Vagina (tissue), 2 donors: ENCODE measurements around the gene SELENOW. TPM values are rescaled to one million over a fixed set of nuclear protein-coding genes. Genes with fewer than 3 reads are reported as not detected.

ENCODE experiments used
- DNase-seq, 2 donors: peaks; one replicate each; pipeline ENCODE4 v3.0.0-alpha.2; 2017; ENCODE audit errors: extremely low spot score in 2 of 2
- H3K27ac ChIP-seq: fragments of 200-600 bp; sonication (generic); one replicate; pipeline ENCODE4 v1.5.1; 2019
- H3K27me3 ChIP-seq: fragments of 200-600 bp; sonication (generic); one replicate; pipeline ENCODE4 v1.5.1; 2019
- H3K36me3 ChIP-seq, 2 donors: fragments of 200-600 bp; sonication (generic); one replicate each; pipeline ENCODE4 v1.5.1; 2017 to 2019
- H3K4me1 ChIP-seq: fragments of 200-600 bp; sonication (generic); one replicate; pipeline ENCODE4 v1.5.1; 2019
- H3K4me3 ChIP-seq, 2 donors: fragments of 200-600 bp; sonication (generic); 1 replicate in 1 of 2; 2 replicates in 1 of 2; pipeline ENCODE4 v1.5.1; 2016 to 2019
- H3K9me3 ChIP-seq: fragments of 200-600 bp; sonication (generic); one replicate; pipeline ENCODE4 v1.5.1; 2019
- CTCF ChIP-seq, 3 experiments: fragments of 450-650 bp in 2 of 3; fragments of 200-600 bp in 1 of 3; sonication (generic) in 1 of 3; IDR thresholded peaks; one replicate each; pipeline ENCODE4 v1.5.1; 2017 to 2019; ENCODE audit warnings: antibody characterized with exemption in 3 of 3, mild to moderate bottlenecking in 2 of 3, moderate library complexity in 2 of 3
- POLR2A ChIP-seq, 2 donors: fragments of 450-650 bp; IDR thresholded peaks; one replicate each; pipeline ENCODE4 v1.6.1; 2017; ENCODE audit warnings: antibody characterized with exemption in 2 of 2, mild to moderate bottlenecking in 2 of 2, moderate library complexity in 2 of 2
- POLR2AphosphoS5 ChIP-seq, 2 donors: sonication (generic); formaldehyde crosslinking; IDR thresholded peaks; one replicate each; pipeline ENCODE4 v1.9.0; 2017; ENCODE audit warnings: antibody characterized with exemption in 2 of 2, mild to moderate bottlenecking in 2 of 2, low read depth in 1 of 2; ENCODE audit not compliant: insufficient read depth in 1 of 2
- intact Hi-C: fragments of 100-400 bp; cut with DNase I; formaldehyde crosslinking; loops from one replicate; pipeline ENCODE4 v1.15.1; 2023
- small RNA-seq: library from RNA; depleted of rRNA; stranded (forward); fragments of <200 nt; gene quantifications from one replicate; pipeline ENCODE3, GENCODE V24; 2016
- total RNA-seq: library from RNA; depleted of rRNA; stranded (reverse); fragments of >200 nt; gene quantifications from one replicate; pipeline ENCODE4 v1.2.3, GENCODE V29; 2016

The SELENOW gene
- total RNA-seq, 1 donor from 2014 or later, result 442 TPM

GRCh38 chr19:47821460-47822020 is 43.0 kb downstream of the SELENOW start, which contains the start of gene CRX:
Gene CRX (plus strand): TSS chr19:47821937. CDS start chr19:47834444, 12,507 bp downstream.
- Histone ChIP-seq H3K27ac (no peak within 1 kb of the TSS), H3K27me3 (no peaks in the 10 kb centered on the region), H3K36me3 (no peaks in the 10 kb centered on the region), H3K4me3 (no peak within 1 kb of the TSS), H3K4me1 (no peaks in the 10 kb centered on the region), H3K9me3 (no peaks in the 10 kb centered on the region)
- no peak for TF ChIP-seq CTCF (IDR thresholded peaks at IDR 0.05)
- no peak for TF ChIP-seq POLR2AphosphoS5 (IDR thresholded peaks at IDR 0.05; ENCODE audit: insufficient read depth in 1 of 2, low read depth in 1 of 2)
- no peak for TF ChIP-seq POLR2A (IDR thresholded peaks at IDR 0.05)
- DNase-seq, result no peak
- intact Hi-C loops, result loop anchor here (1.0 kb wide), 1 partner anchor 42 kb away; no protein-coding TSS in a partner anchor

- Histone ChIP-seq H3K4me1 (no peaks in the 10 kb centered on the region), H3K4me3 (no peak overlapping the region), H3K36me3 (no peaks in the 10 kb centered on the region), H3K9me3 (no peaks in the 10 kb centered on the region), H3K27ac (no peak overlapping the region), H3K27me3 (no peaks in the 10 kb centered on the region)
- intact Hi-C loops, result no loop called here
- DNase-seq, result no peak
- TF ChIP-seq POLR2A (IDR thresholded peaks at IDR 0.05) (no peak), CTCF (IDR thresholded peaks at IDR 0.05) (no peak), POLR2AphosphoS5 (IDR thresholded peaks at IDR 0.05; ENCODE audit: insufficient read depth in 1 of 2, low read depth in 1 of 2) (no peak)
These were observed 45.9 kb downstream of the SELENOW start for GRCh38 chr19:47824396-47824795.

GRCh38 chr19:47826800-47827199 is 48.3 kb downstream of the SELENOW start:
- TF ChIP-seq POLR2AphosphoS5 (IDR thresholded peaks at IDR 0.05; ENCODE audit: insufficient read depth in 1 of 2, low read depth in 1 of 2), result no peak
- TF ChIP-seq POLR2A (IDR thresholded peaks at IDR 0.05), result no peak
- no peak overlapping the region for H3K27ac ChIP-seq
- no peaks in the 10 kb centered on the region for H3K36me3 ChIP-seq
- H3K4me3 ChIP-seq, result no peak overlapping the region
- no peak for DNase-seq
- H3K9me3 ChIP-seq, result no peaks in the 10 kb centered on the region
- intact Hi-C loops, result no loop called here
- no peaks in the 10 kb centered on the region for H3K27me3 ChIP-seq
- no peaks in the 10 kb centered on the region for H3K4me1 ChIP-seq

GRCh38 chr19:47832723-47833122 is 54.2 kb downstream of the SELENOW start:
- H3K9me3 ChIP-seq, result no peaks in the 10 kb centered on the region
- no peaks in the 10 kb centered on the region for H3K4me1 ChIP-seq
- H3K4me3 ChIP-seq, result no peak overlapping the region
- no peak for DNase-seq
- intact Hi-C loops, result no loop called here
- H3K27ac ChIP-seq, result no peak overlapping the region
- TF ChIP-seq POLR2AphosphoS5 (IDR thresholded peaks at IDR 0.05; ENCODE audit: insufficient read depth in 1 of 2, low read depth in 1 of 2), result no peak
- no peak for TF ChIP-seq CTCF (IDR thresholded peaks at IDR 0.05)
- no peak for TF ChIP-seq POLR2A (IDR thresholded peaks at IDR 0.05)
- no peaks in the 10 kb centered on the region for H3K36me3 ChIP-seq
- H3K27me3 ChIP-seq, result no peaks in the 10 kb centered on the region

Small RNA genes within 50 kb of the gene (small RNA-seq; reads per million reads assigned to genes)
- gene AC008745.1 (not detected), gene SNORD23 (not detected)

Other genes starting within 250 kb of the SELENOW start
- not detected for gene ZNF541, start 205.6 kb upstream of the SELENOW start, total RNA-seq
- gene BICRA, start 169.6 kb upstream of the SELENOW start, total RNA-seq, result 5.2 TPM
- 125 TPM for gene EHD2, start 65.3 kb upstream of the SELENOW start, total RNA-seq
- gene NOP53, start 33.2 kb upstream of the SELENOW start, total RNA-seq, result 517 TPM
- not detected for gene TPRX1, start 25.8 kb downstream of the SELENOW start, total RNA-seq
- not detected for gene CRX, start 43.2 kb downstream of the SELENOW start, total RNA-seq
- not detected for gene TPRX2, start 80.5 kb downstream of the SELENOW start, total RNA-seq
- gene SULT2A1, start 107.6 kb downstream of the SELENOW start, total RNA-seq, result 1.7 TPM
- gene BSPH1, start 213.5 kb downstream of the SELENOW start, total RNA-seq, result not detected
- gene ELSPBP1, start 215.9 kb downstream of the SELENOW start, total RNA-seq, result not detected